ENCODE data around the gene ADPRHL1. TPM values are rescaled to one million over a fixed set of nuclear protein-coding genes. Genes with fewer than 3 reads are reported as not detected.

The ADPRHL1 gene
- total RNA-seq, 1 donor, result 5.1 TPM

GRCh38 chr13:113489549-113490495 is 36.5 kb upstream of the ADPRHL1 start:
- Histone ChIP-seq H3K9me3 (ENCODE audit: low read depth, low read length) (no peaks in the 10 kb centered on the region), H3K79me2 (ENCODE audit: insufficient read depth, low read length) (peaks cover 83% of the 10 kb centered on the region), H3K4me2 (ENCODE audit: insufficient read depth, low read length) (peak overlapping the region; percentile 99), H3K4me3 (ENCODE audit: insufficient read depth, low read length) (peak overlapping the region; percentile 83), H4K20me1 (ENCODE audit: insufficient read depth, low read length) (peaks cover 41% of the 10 kb centered on the region), H3K27ac (ENCODE audit: low read depth, low read length) (peak overlapping the region; percentile 75), H2AFZ (ENCODE audit: low read length) (peak overlapping the region; percentile 68), H3K4me1 (ENCODE audit: insufficient read depth, low read length) (peaks cover 43% of the 10 kb centered on the region), H3K36me3 (ENCODE audit: insufficient read depth, low read length) (peaks cover 10% of the 10 kb centered on the region), H3K27me3 (ENCODE audit: insufficient read depth, low read length) (no peaks in the 10 kb centered on the region)
- DNase-seq (ENCODE audit: insufficient read length, low spot score, missing footprints), result peak; percentile 91
- no peak for TF ChIP-seq CTCF (IDR thresholded peaks at IDR 0.05; ENCODE audit: extremely low read depth, low read depth, low read length)

GRCh38 chr13:113489171-113489548 is 35.9 kb upstream of the ADPRHL1 start:
- H4K20me1 ChIP-seq (ENCODE audit: insufficient read depth, low read length), result peaks cover 40% of the 10 kb centered on the region
- no peak for TF ChIP-seq CTCF (IDR thresholded peaks at IDR 0.05; ENCODE audit: extremely low read depth, low read depth, low read length)

GRCh38 chr13:113488283-113488682 is 35.0 kb upstream of the ADPRHL1 start:
- H3K27me3 ChIP-seq (ENCODE audit: insufficient read depth, low read length), result no peaks in the 10 kb centered on the region
- no peaks in the 10 kb centered on the region for H3K36me3 ChIP-seq (ENCODE audit: insufficient read depth, low read length)
- H2AFZ ChIP-seq (ENCODE audit: low read length), result no peak overlapping the region
- no peak overlapping the region for H3K4me3 ChIP-seq (ENCODE audit: insufficient read depth, low read length)
- peaks cover 32% of the 10 kb centered on the region for H3K4me1 ChIP-seq (ENCODE audit: insufficient read depth, low read length)
- no peak for DNase-seq (ENCODE audit: insufficient read length, low spot score, missing footprints)
- no peaks in the 10 kb centered on the region for H3K9me3 ChIP-seq (ENCODE audit: low read depth, low read length)
- no peak overlapping the region for H3K4me2 ChIP-seq (ENCODE audit: insufficient read depth, low read length)
- no peak for TF ChIP-seq CTCF (IDR thresholded peaks at IDR 0.05; ENCODE audit: extremely low read depth, low read depth, low read length)
- H3K79me2 ChIP-seq (ENCODE audit: insufficient read depth, low read length), result peaks cover 83% of the 10 kb centered on the region
- H3K27ac ChIP-seq (ENCODE audit: low read depth, low read length), result no peak overlapping the region
- peaks cover 38% of the 10 kb centered on the region for H4K20me1 ChIP-seq (ENCODE audit: insufficient read depth, low read length)

More at GRCh38 chr13:113489171-113489548, 35.9 kb upstream of the ADPRHL1 start:
- Histone ChIP-seq H3K79me2 (ENCODE audit: insufficient read depth, low read length) (peaks cover 82% of the 10 kb centered on the region), H3K4me2 (ENCODE audit: insufficient read depth, low read length) (peak overlapping the region; percentile 99), H3K27me3 (ENCODE audit: insufficient read depth, low read length) (no peaks in the 10 kb centered on the region), H3K4me1 (ENCODE audit: insufficient read depth, low read length) (peaks cover 40% of the 10 kb centered on the region), H2AFZ (ENCODE audit: low read length) (peak overlapping the region; percentile 68), H3K4me3 (ENCODE audit: insufficient read depth, low read length) (peak overlapping the region; percentile 83), H3K27ac (ENCODE audit: low read depth, low read length) (peak overlapping the region; percentile 75), H3K9me3 (ENCODE audit: low read depth, low read length) (no peaks in the 10 kb centered on the region), H3K36me3 (ENCODE audit: insufficient read depth, low read length) (peaks cover 6% of the 10 kb centered on the region)
- DNase-seq (ENCODE audit: insufficient read length, low spot score, missing footprints), result peak; percentile 89

GRCh38 chr13:113486698-113487097 is 33.4 kb upstream of the ADPRHL1 start:
- no peak overlapping the region for H2AFZ ChIP-seq (ENCODE audit: low read length)
- no peaks in the 10 kb centered on the region for H3K9me3 ChIP-seq (ENCODE audit: low read depth, low read length)
- no peak overlapping the region for H3K4me2 ChIP-seq (ENCODE audit: insufficient read depth, low read length)
- no peaks in the 10 kb centered on the region for H3K36me3 ChIP-seq (ENCODE audit: insufficient read depth, low read length)
- no peaks in the 10 kb centered on the region for H3K27me3 ChIP-seq (ENCODE audit: insufficient read depth, low read length)
- H3K27ac ChIP-seq (ENCODE audit: low read depth, low read length), result no peak overlapping the region
- no peak overlapping the region for H3K4me3 ChIP-seq (ENCODE audit: insufficient read depth, low read length)
- peaks cover 41% of the 10 kb centered on the region for H4K20me1 ChIP-seq (ENCODE audit: insufficient read depth, low read length)
- no peak for DNase-seq (ENCODE audit: insufficient read length, low spot score, missing footprints)
- no peak for TF ChIP-seq CTCF (IDR thresholded peaks at IDR 0.05; ENCODE audit: extremely low read depth, low read depth, low read length)
- peaks cover 18% of the 10 kb centered on the region for H3K4me1 ChIP-seq (ENCODE audit: insufficient read depth, low read length)
- H3K79me2 ChIP-seq (ENCODE audit: insufficient read depth, low read length), result peaks cover 90% of the 10 kb centered on the region

All from osteoblast (primary cell).